Lower leg skin (tissue), 4 donors: Measurements from ENCODE around the gene BLZF1. TPM values are rescaled to one million over a fixed set of nuclear protein-coding genes. Genes with fewer than 3 reads are reported as not detected.

Source experiments
- DNase-seq, 2 donors: peaks; one replicate each; pipeline ENCODE4 v3.0.0-alpha.2; 2019; ENCODE audit warnings: low spot score in 2 of 2
- H3K4me3 ChIP-seq: fragments of 200-600 bp; sonication (generic); 2 replicates; pipeline ENCODE4 v1.5.1; 2017; ENCODE audit warnings: mild to moderate bottlenecking, low read depth; ENCODE audit not compliant: poor library complexity, severe bottlenecking
- CTCF ChIP-seq, 3 donors: fragments of 450-650 bp; IDR thresholded peaks; one replicate each; pipeline ENCODE4 v1.5.1; 2016; ENCODE audit warnings: antibody characterized with exemption in 3 of 3, mild to moderate bottlenecking in 3 of 3, moderate library complexity in 2 of 3
- POLR2A ChIP-seq, 2 donors: fragments of 450-650 bp; IDR thresholded peaks; one replicate each; pipeline ENCODE4 v1.6.1; 2016 to 2017; ENCODE audit warnings: antibody characterized with exemption in 2 of 2, mild to moderate bottlenecking in 1 of 2, moderate library complexity in 1 of 2
- WGBS, 2 donors: methylation state at CpG; one replicate each; pipeline ENCODE4 v1.1.5; 2018; 5-methylcytosine and 5-hydroxymethylcytosine counted together
- intact Hi-C: fragments of 100-400 bp; cut with DNase I; formaldehyde crosslinking; loops from one replicate; pipeline ENCODE4 v1.15.0; 2023; ENCODE audit warnings: low total_unique reads
- total RNA-seq, 4 donors: library from RNA; depleted of rRNA; stranded (reverse); fragments of >200 nt; gene quantifications; one replicate each; pipeline ENCODE4 v1.1.0, GENCODE V29; 2016

BLZF1 gene
- total RNA-seq, 4 donors from 2014 or later: 20.4 to 23.8 (median 21.3) TPM

- 90 to 96% methylated on average over 5 of the region's 5 CpGs for WGBS, 2 donors
- TF ChIP-seq POLR2A (IDR thresholded peaks at IDR 0.05): no peak
- TF ChIP-seq CTCF (IDR thresholded peaks at IDR 0.05): no peak
- intact Hi-C loops: no loop called here
- H3K4me3 ChIP-seq: no peak overlapping the region
- DNase-seq: no peak
Observed at GRCh38 chr1:169421309-169421708, 53.3 kb downstream of the BLZF1 start.

DNA sequence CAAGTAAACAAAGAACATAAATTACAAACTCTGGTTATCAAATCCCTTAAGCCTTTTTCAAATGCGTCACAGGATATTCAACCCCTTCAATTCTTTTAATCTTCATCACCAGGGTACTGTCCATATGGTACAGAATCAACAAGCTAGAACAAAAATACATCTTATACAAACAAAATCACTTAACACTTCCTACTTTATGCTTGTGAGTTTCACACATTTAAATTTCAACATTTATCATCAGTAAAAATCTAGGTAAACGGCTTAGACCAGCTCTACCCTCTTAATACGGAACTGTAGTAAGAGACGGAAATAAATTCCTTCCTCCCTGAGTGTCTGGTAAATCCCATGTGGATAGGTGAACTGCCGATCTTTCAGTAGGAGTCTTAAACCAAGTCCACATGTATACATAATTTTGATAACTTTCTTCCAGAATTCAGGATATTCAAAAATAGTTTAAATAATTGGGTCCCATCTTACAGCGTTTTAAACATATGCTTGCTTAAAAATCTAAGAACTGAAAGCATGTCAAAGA lies 58.2 kb downstream of the BLZF1 start:
- WGBS, 2 donors: 46 to 55% methylated on average over 6 of the region's 6 CpGs
- no peak for DNase-seq
- intact Hi-C loops: no loop called here
- H3K4me3 ChIP-seq: no peak overlapping the region
- TF ChIP-seq CTCF (IDR thresholded peaks at IDR 0.05) (no peak), POLR2A (IDR thresholded peaks at IDR 0.05) (no peak)

- DNase-seq: no peak
- WGBS, 2 donors: 1 to 2% methylated on average over 29 of the region's 29 CpGs
- intact Hi-C loops: no loop called here
- no peak for TF ChIP-seq CTCF (IDR thresholded peaks at IDR 0.05)
- no peak for TF ChIP-seq POLR2A (IDR thresholded peaks at IDR 0.05)
- H3K4me3 ChIP-seq: no peak within 1 kb of the TSS
Observed at GRCh38 chr1:169427081-169427641, 59.2 kb downstream of the BLZF1 start, which contains the start of gene CCDC181. TSS of gene CCDC181 (minus strand) at chr1:169427474. CDS start at chr1:169424927, 2,547 bp downstream.

Other genes with a start within 250 kb of the BLZF1 start
- gene NME7, start 398 bp upstream of the BLZF1 start, total RNA-seq: 1 to 10 TPM; 5.0 to 8.9 (median 8.4) TPM
- not detected for gene CCDC181, start 59.3 kb downstream of the BLZF1 start, total RNA-seq
- gene SLC19A2, start 117.7 kb downstream of the BLZF1 start, total RNA-seq: 10 to 100 TPM; 25.2 to 37.4 (median 35.1) TPM
- gene F5, start 218.3 kb downstream of the BLZF1 start, total RNA-seq: 1 to 10 TPM in 3 of 4 donors, under 1 TPM in 1; 0.38 to 5.5 (median 2.7) TPM